Measurements from ENCODE around the gene ADAMTSL2.

DNA sequence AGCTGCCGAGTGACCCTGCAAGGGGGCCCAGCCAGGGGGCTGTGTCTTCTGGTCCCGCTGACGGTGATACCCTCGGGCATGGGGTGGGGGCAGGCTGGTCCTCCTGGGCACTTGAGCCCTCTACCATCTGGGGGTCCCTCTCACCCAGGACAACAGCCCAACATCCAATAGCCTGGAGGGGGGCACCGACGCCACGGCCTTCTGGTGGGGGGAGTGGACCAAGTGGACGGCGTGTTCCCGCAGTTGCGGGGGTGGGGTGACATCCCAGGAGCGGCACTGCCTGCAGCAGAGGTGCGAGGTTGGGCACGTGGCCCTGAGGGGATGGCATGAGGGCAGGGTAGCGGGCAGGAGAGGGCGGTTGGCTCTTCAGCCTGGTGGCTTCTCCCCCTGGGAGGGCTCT lies 2.8 kb downstream of the ADAMTSL2 start:
- TF ChIP-seq CTCF (IDR thresholded peaks at IDR 0.05) (no peak), POLR2A (IDR thresholded peaks at IDR 0.05) (no peak)

Measured in tibial nerve (tissue), 3 donors.